Putamen (tissue), 1 donor: ENCODE results near the gene C16orf74.

Experiments used
- DNase-seq: peaks from one replicate; pipeline ENCODE4 v3.0.0-alpha.2; 2016; ENCODE audit warnings: low spot score

The C16orf74 gene

GRCh38 chr16:85673529-85674417 is 77.1 kb downstream of the C16orf74 start:
- no peak for DNase-seq

- DNase-seq: no peak
Observed at GRCh38 chr16:85670840-85671239, 80.1 kb downstream of the C16orf74 start.

- no peak for DNase-seq
Observed at GRCh38 chr16:85668676-85669424, 82.0 kb downstream of the C16orf74 start.

- no peak for DNase-seq
Observed at GRCh38 chr16:85667841-85668413, 83.0 kb downstream of the C16orf74 start.

- DNase-seq: no peak
Observed at GRCh38 chr16:85667261-85667660, 83.6 kb downstream of the C16orf74 start.

GRCh38 chr16:85665929-85666328 is 85.0 kb downstream of the C16orf74 start:
- DNase-seq: no peak

- DNase-seq: no peak
Observed at GRCh38 chr16:85665373-85665740, 85.5 kb downstream of the C16orf74 start.

- DNase-seq: no peak
Observed at GRCh38 chr16:85664580-85665372, 86.1 kb downstream of the C16orf74 start.

- DNase-seq: no peak
Observed at GRCh38 chr16:85663891-85664321, 87.0 kb downstream of the C16orf74 start.

GRCh38 chr16:85662976-85663830 is 87.7 kb downstream of the C16orf74 start:
- no peak for DNase-seq

- DNase-seq: no peak
Observed at GRCh38 chr16:85662482-85662812, 88.4 kb downstream of the C16orf74 start.

- DNase-seq: no peak
Observed at GRCh38 chr16:85661740-85662481, 89.0 kb downstream of the C16orf74 start.

- no peak for DNase-seq
Observed at GRCh38 chr16:85660843-85661739, 89.8 kb downstream of the C16orf74 start.

- no peak for DNase-seq
Observed at GRCh38 chr16:85659805-85660511, 90.9 kb downstream of the C16orf74 start.

- DNase-seq: no peak
Observed at GRCh38 chr16:85659336-85659735, 91.6 kb downstream of the C16orf74 start.

GRCh38 chr16:85658504-85659326 is 92.2 kb downstream of the C16orf74 start:
- DNase-seq: no peak

GRCh38 chr16:85657996-85658395 is 92.9 kb downstream of the C16orf74 start:
- no peak for DNase-seq
